Measurements from ENCODE around the gene TAS2R7.
"Not testable (repeated sequence)": the region's sequence is repeated elsewhere in the genome, so short reads cannot be mapped to it uniquely, and the experiment has no call there.

TAS2R7 gene

DNA sequence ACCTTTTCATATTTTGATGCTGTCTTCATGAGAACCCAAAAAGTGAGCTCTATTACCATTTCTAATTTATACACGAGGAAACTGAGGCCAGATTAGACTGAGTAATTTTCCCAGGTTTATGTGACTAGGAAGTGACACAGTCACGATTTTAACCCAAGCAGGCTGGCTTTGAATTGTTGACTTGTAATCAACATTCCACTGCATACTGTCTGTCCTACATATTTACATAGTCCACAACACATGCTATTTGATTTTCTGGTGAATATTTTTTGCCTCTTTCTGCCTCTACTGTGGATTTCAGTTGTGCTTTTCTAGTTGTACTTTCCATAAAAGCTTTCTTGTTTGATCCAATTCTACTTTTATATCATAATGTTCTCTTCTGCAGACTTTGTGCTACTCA lies 8.2 kb downstream of the TAS2R7 start:
- no peaks in the 10 kb centered on the region for H3K36me3 ChIP-seq (ENCODE audit: control insufficient read depth in 2 of 2, insufficient read depth in 1 of 2, low read length in 2 of 2)
- no peaks in the 10 kb centered on the region for H3K9me3 ChIP-seq (ENCODE audit: control insufficient read depth, insufficient read depth, low read depth, low read length)
- no peak for TF ChIP-seq ZNF501 (tag by site-specific recombination; IDR thresholded peaks at IDR 0.05)
- TF ChIP-seq GLI2 (tag by site-specific recombination; IDR thresholded peaks at IDR 0.05; ENCODE audit: borderline replicate concordance, low read depth) = no peak
- no peak for TF ChIP-seq ZNF658 (tag by site-specific recombination; IDR thresholded peaks at IDR 0.05)
- TF ChIP-seq MYNN (tag by site-specific recombination; IDR thresholded peaks at IDR 0.05; ENCODE audit: borderline replicate concordance) = no peak
- TF ChIP-seq SP2 (tag by site-specific recombination; IDR thresholded peaks at IDR 0.05) = no peak
- no peak for TF ChIP-seq KLF7 (tag by site-specific recombination; IDR thresholded peaks at IDR 0.05; ENCODE audit: borderline replicate concordance)
- TF ChIP-seq PATZ1 (tag by site-specific recombination; IDR thresholded peaks at IDR 0.05) = no peak
- TF ChIP-seq ZNF302 (tag by site-specific recombination; IDR thresholded peaks at IDR 0.05; ENCODE audit: low read depth) = no peak
- TF ChIP-seq ZBTB7A (tag by site-specific recombination; IDR thresholded peaks at IDR 0.05; ENCODE audit: low read depth) = no peak
- TF ChIP-seq ZFHX2 (tag by site-specific recombination; conservative IDR thresholded peaks at IDR 0.05) = no peak
- TF ChIP-seq ZNF629 (tag by site-specific recombination; IDR thresholded peaks at IDR 0.05) = no peak
- no peak for TF ChIP-seq ZFP3 (tag by site-specific recombination; IDR thresholded peaks at IDR 0.05; ENCODE audit: low read depth)
- TF ChIP-seq ZNF837 (tag by site-specific recombination; IDR thresholded peaks at IDR 0.05) = no peak
- TF ChIP-seq ZNF580 (tag by site-specific recombination; IDR thresholded peaks at IDR 0.05) = no peak
- TF ChIP-seq ZNF10 (tag by site-specific recombination; IDR thresholded peaks at IDR 0.05) = no peak
- H3K4me1 ChIP-seq (ENCODE audit: control insufficient read depth, insufficient read depth, low read length) = no peaks in the 10 kb centered on the region
- POLR2A ChIA-PET = no interaction called here
- no peak overlapping the region for H3K4me3 ChIP-seq (ENCODE audit: low read depth, low read length)
- CTCF ChIA-PET = interaction anchor here (0.9 kb wide), 1 partner anchor 29 kb away, joined by 3 read pairs; no protein-coding TSS in a partner anchor
- H3K27ac ChIP-seq (ENCODE audit: extremely low read depth, low read depth, low read length) = no peak overlapping the region

DNA sequence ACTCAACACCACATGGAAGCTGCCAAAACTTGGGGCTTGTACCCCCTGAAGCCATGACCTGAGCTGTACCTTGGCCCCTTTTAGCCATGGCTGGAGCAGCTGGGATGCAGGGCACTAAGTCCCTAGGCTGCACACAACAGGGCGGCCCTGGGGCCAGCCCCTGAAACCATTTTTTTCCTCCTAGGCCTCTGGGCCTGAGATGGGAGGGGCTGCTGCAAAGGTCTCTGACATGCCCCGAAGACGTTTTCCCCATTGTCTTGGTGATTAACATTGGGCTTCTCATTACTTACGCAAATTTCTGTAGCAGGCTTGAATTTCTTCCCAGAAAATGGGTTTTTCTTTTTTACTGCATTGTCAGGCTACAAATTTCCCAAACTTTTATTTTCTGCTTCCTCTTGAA lies 10.7 kb downstream of the TAS2R7 start:
- H3K27ac ChIP-seq (ENCODE audit: extremely low read depth, low read depth, low read length); H3K36me3 ChIP-seq (ENCODE audit: control insufficient read depth in 2 of 2, insufficient read depth in 1 of 2, low read length in 2 of 2); H3K4me3 ChIP-seq (ENCODE audit: low read depth, low read length); CTCF ChIA-PET; H3K9me3 ChIP-seq (ENCODE audit: control insufficient read depth, insufficient read depth, low read depth, low read length); H3K4me1 ChIP-seq (ENCODE audit: control insufficient read depth, insufficient read depth, low read length); POLR2A ChIA-PET: not testable (repeated sequence)

DNA sequence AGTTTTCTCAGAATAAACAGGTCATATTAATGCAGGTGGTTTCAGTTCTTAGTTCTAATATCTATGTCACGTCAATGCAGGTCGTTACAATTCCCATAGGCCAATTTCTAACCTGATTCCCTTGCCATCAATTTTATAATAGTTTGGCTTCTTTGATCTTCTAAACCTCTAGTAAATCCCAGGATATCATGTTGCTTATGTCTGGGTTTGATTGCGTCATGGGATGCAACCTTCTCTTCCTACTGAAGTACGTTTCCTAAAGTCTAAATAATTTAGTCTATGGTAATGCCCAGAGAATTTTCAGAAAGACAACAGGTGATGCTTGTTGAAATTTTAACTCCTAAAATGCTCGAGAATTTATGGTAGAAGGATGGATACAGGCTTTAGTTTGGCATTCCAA lies 19.2 kb downstream of the TAS2R7 start:
- no peaks in the 10 kb centered on the region for H3K36me3 ChIP-seq (ENCODE audit: control insufficient read depth in 2 of 2, insufficient read depth in 1 of 2, low read length in 2 of 2)
- no peaks in the 10 kb centered on the region for H3K4me1 ChIP-seq (ENCODE audit: control insufficient read depth, insufficient read depth, low read length)
- TF ChIP-seq ZNF660 (tag by site-specific recombination; IDR thresholded peaks at IDR 0.05) = no peak
- peak; percentile 29; the same call in 1 of the 2 replicates for TF ChIP-seq SCRT2 (tag by site-specific recombination; IDR thresholded peaks at IDR 0.05)
- CTCF ChIA-PET = no interaction called here
- H3K27ac ChIP-seq (ENCODE audit: extremely low read depth, low read depth, low read length) = no peak overlapping the region
- H3K9me3 ChIP-seq (ENCODE audit: control insufficient read depth, insufficient read depth, low read depth, low read length) = no peaks in the 10 kb centered on the region
- H3K4me3 ChIP-seq (ENCODE audit: low read depth, low read length) = no peak overlapping the region
- POLR2A ChIA-PET = no interaction called here

DNA sequence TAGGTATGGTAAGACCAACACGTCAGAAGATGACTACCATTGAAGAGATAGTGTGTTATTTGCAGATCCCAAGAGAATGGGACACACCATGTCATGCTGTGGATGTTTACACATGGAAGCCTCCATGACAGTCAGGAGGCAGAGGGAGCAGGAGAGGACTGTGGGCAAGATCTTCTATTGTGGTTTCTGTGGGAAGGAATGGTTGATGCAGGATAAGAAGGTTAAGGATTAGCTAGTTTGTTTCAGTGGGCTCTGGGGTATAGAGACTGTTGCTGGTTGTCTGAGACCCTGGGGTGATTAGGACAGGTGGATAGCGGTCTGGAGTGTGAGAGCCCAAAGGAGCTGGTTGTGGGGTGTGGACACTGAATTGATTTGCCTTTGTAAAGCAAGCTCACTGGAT lies 23.3 kb downstream of the TAS2R7 start:
- Histone ChIP-seq H3K4me3 (ENCODE audit: low read depth, low read length) (no peak overlapping the region), H3K27ac (ENCODE audit: extremely low read depth, low read depth, low read length) (no peak overlapping the region), H3K36me3 (ENCODE audit: control insufficient read depth in 2 of 2, insufficient read depth in 1 of 2, low read length in 2 of 2) (no peaks in the 10 kb centered on the region), H3K9me3 (ENCODE audit: control insufficient read depth, insufficient read depth, low read depth, low read length) (no peaks in the 10 kb centered on the region), H3K4me1 (ENCODE audit: control insufficient read depth, insufficient read depth, low read length) (no peaks in the 10 kb centered on the region)
- ChIA-PET POLR2A (no interaction called here), CTCF (interaction anchor here (1.0 to 2.3 kb wide), 2 partner anchors 420 to 431 kb away, joined by 4 to 11 read pairs; no protein-coding TSS in a partner anchor)
- TF ChIP-seq ZNF785 (tag by site-specific recombination; IDR thresholded peaks at IDR 0.05) (no peak), ZNF561 (tag by site-specific recombination; IDR thresholded peaks at IDR 0.05; ENCODE audit: borderline replicate concordance) (no peak), ZNF121 (tag by site-specific recombination; IDR thresholded peaks at IDR 0.05) (no peak), YY1 (tag by site-specific recombination; IDR thresholded peaks at IDR 0.05) (no peak), ZNF292 (tag by site-specific recombination; IDR thresholded peaks at IDR 0.05; ENCODE audit: borderline replicate concordance, low read depth) (no peak), ZNF530 (tag by site-specific recombination; IDR thresholded peaks at IDR 0.05; ENCODE audit: low read depth) (no peak), ZNF555 (tag by site-specific recombination; conservative IDR thresholded peaks at IDR 0.05) (no peak), ZNF473 (tag by site-specific recombination; IDR thresholded peaks at IDR 0.05) (no peak), KLF8 (tag by site-specific recombination; IDR thresholded peaks at IDR 0.05) (no peak)
- TF ChIP-seq, protein P1, sequence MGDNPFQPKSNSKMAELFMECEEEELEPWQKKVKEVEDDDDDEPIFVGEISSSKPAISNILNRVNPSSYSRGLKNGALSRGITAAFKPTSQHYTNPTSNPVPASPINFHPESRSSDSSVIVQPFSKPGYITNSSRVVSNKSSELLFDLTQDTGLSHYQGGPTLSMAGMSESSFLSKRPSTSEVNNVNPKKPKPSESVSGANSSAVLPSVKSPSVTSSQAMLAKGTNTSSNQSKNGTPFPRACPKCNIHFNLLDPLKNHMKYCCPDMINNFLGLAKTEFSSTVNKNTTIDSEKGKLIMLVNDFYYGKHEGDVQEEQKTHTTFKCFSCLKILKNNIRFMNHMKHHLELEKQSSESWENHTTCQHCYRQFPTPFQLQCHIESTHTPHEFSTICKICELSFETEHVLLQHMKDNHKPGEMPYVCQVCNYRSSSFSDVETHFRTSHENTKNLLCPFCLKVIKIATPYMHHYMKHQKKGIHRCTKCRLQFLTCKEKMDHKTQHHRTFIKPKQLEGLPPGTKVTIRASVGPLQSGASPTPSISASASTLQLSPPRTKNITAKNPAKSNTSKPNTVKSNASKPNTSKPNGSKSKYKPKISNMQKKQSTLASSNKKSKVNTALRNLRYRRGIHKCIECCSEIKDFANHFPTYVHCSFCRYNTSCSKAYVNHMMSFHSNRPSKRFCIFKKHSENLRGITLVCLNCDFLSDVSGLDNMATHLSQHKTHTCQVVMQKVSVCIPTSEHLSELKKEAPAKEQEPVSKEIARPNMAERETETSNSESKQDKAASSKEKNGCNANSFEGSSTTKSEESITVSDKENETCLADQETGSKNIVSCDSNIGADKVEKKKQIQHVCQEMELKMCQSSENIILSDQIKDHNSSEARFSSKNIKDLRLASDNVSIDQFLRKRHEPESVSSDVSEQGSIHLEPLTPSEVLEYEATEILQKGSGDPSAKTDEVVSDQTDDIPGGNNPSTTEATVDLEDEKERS (tag by site-specific recombination; IDR thresholded peaks at IDR 0.05) = no peak
